ENCODE results near the gene TASOR.

Gene TASOR

DNA sequence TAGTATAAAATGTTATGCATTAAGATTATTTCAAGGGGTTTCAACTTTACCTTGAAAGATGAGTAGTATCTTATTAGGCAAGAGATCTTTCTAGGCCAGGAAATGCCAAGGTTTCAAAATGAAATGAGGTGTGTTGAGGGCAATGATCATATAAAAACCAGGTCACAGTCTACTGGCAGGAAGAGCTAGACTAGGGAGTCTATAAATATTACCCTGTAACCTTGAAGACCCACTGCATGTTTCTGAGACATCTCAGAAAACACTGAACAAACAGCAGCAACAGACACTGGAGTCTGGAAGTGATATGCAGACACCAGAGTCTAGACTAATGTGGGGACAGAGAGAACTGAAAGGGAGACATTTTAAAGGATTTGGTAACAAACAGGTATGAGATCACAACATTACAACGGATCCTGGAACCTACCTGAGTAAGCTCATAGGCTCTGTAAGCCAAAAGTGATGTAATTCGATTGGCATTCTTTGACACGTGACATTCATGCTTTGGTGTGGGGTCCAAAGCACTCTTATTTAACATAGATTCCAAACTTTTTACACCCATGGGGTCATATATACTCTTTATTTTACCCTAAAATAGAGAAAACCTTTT, 15.0 kb downstream of the TASOR start:
- TF ChIP-seq, protein P1, sequence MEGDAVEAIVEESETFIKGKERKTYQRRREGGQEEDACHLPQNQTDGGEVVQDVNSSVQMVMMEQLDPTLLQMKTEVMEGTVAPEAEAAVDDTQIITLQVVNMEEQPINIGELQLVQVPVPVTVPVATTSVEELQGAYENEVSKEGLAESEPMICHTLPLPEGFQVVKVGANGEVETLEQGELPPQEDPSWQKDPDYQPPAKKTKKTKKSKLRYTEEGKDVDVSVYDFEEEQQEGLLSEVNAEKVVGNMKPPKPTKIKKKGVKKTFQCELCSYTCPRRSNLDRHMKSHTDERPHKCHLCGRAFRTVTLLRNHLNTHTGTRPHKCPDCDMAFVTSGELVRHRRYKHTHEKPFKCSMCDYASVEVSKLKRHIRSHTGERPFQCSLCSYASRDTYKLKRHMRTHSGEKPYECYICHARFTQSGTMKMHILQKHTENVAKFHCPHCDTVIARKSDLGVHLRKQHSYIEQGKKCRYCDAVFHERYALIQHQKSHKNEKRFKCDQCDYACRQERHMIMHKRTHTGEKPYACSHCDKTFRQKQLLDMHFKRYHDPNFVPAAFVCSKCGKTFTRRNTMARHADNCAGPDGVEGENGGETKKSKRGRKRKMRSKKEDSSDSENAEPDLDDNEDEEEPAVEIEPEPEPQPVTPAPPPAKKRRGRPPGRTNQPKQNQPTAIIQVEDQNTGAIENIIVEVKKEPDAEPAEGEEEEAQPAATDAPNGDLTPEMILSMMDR (IDR thresholded peaks at IDR 0.05; ENCODE audit: control insufficient read depth, extremely low read depth, insufficient read depth) = no peak
- no peak overlapping the region for H3K4me3 ChIP-seq (ENCODE audit: low read depth, low read length)
- no peak for DNase-seq (ENCODE audit: low read depth)

GRCh38 chr3:56664823-56665222, 18.2 kb downstream of the TASOR start:
- TF ChIP-seq, protein P1 (IDR thresholded peaks at IDR 0.05; ENCODE audit: control insufficient read depth, extremely low read depth, insufficient read depth) = no peak
- no peak overlapping the region for H3K4me3 ChIP-seq (ENCODE audit: low read depth, low read length)
- DNase-seq (ENCODE audit: low read depth) = no peak

DNA sequence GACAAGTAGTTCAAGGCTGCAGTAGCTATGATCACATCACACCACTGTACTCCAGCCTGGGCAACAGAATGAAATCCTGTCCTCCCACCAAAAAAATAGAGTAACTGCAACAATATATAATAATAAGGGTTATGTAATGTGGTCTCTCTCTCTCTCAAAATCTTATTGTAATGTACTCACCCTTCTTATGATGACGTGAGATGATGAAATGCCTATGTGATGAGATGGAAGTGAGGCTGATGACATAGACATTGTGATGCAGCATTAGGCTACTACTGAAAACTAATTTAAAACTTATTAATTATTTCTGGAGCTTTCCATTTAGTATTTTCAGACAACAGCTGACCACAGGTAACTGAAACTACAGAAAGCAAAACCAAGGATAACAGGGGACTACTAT, 27.4 kb downstream of the TASOR start:
- H3K4me3 ChIP-seq (ENCODE audit: low read depth, low read length) = no peak overlapping the region
- TF ChIP-seq, protein P1 (IDR thresholded peaks at IDR 0.05; ENCODE audit: control insufficient read depth, extremely low read depth, insufficient read depth) = no peak
- no peak for DNase-seq (ENCODE audit: low read depth)

GRCh38 chr3:56654460-56654859, 28.6 kb downstream of the TASOR start:
- TF ChIP-seq, protein P1 (IDR thresholded peaks at IDR 0.05; ENCODE audit: control insufficient read depth, extremely low read depth, insufficient read depth) = no peak
- peak; percentile 43 for DNase-seq (ENCODE audit: low read depth)

GRCh38 chr3:56645407-56645806, 37.7 kb downstream of the TASOR start:
- H3K4me3 ChIP-seq (ENCODE audit: low read depth, low read length) = no peak overlapping the region
- no peak for DNase-seq (ENCODE audit: low read depth)
- TF ChIP-seq, protein P1 (IDR thresholded peaks at IDR 0.05; ENCODE audit: control insufficient read depth, extremely low read depth, insufficient read depth) = no peak

More at GRCh38 chr3:56654460-56654859, 28.6 kb downstream of the TASOR start:
- H3K4me3 ChIP-seq (ENCODE audit: low read depth, low read length) = no peak overlapping the region

GRCh38 chr3:56633602-56634535, 49.2 kb downstream of the TASOR start:
- DNase-seq (ENCODE audit: low read depth) = no peak
- no peak overlapping the region for H3K4me3 ChIP-seq (ENCODE audit: low read depth, low read length)
- TF ChIP-seq, protein P1 (IDR thresholded peaks at IDR 0.05; ENCODE audit: control insufficient read depth, extremely low read depth, insufficient read depth) = no peak

Measured in LNCaP clone FGC (cell line).